ENCODE measurements around the gene ATP8A1. TPM values are rescaled to one million over a fixed set of nuclear protein-coding genes. Genes with fewer than 3 reads are reported as not detected.

ATP8A1 gene
- 3.1 and 4.0 TPM in 2 replicates for total RNA-seq

DNA sequence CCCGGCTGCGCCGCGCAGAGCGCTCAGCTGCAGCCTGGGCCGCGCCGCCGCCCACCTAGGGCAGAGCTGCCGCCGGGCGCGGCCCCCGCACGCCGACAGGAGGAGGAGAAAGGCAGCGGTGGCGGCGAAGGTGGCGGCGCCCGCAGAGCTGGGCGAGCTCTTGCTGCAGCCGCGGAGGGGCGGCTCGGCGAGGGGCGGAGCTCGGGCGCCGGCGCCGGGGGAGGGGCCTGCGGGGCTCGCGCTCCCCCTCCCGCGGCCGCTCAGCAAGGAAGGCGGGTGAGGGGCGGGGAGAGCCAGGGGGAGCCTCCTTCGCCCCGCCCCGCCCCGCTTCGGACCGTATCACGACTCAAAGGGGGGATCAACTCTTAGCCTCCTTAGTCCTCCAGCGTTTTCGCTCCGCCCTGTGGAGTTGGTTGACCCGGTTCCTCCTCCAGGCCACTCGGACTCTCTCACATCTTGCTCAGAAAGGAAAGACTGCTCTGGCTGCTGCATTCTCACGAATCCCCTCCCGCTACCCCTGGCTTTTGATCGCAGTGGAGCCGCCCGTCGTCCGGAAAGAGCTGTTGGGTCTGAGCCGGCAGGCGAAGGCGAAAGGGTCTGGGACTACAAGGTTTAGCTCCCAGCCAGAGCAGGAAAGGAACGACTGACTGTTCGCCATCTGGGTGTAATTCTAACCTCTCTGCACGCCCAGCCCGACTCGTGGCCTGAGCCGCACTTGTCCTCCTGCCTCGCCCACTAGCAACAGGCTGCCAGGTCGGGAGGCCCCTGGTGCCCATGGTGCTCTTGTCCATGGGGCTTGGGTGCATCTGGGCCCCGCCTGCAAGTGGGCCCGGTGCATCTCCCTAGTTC lies at the start of gene ATP8A1:
TSS of gene ATP8A1 (minus strand) at position 162 of the 849 bp plus-strand sequence. CDS start 232 bp downstream, outside the sequence.

GRCh38 chr4:42396752-42397634 lies 259.9 kb downstream of the ATP8A1 start, which contains the start of gene SHISA3:
SHISA3 (plus strand) TSS chr4:42397488; CDS start chr4:42398057, 569 bp downstream.

Other genes with a start within 250 kb of the ATP8A1 start
- gene GRXCR1, start 235.6 kb upstream of the ATP8A1 start, total RNA-seq = not detected in 2 replicates

All from mammary microvascular endothelial cell (primary cell).